HG03196 (cell line): Measurements from ENCODE around the gene MND1.
A peak's percentile ranks its signal among the peaks of the same experiment; 100 is the strongest.
"Not testable (repeated sequence)": the region's sequence is repeated elsewhere in the genome, so short reads cannot be mapped to it uniquely, and the experiment has no call there.

Source experiments
- ATAC-seq: cut with Tn5 transposase; IDR thresholded peaks from one replicate; pipeline ENCODE4 v1.9.1; 2021; ENCODE audit not compliant: unreplicated experiment

The MND1 gene

DNA sequence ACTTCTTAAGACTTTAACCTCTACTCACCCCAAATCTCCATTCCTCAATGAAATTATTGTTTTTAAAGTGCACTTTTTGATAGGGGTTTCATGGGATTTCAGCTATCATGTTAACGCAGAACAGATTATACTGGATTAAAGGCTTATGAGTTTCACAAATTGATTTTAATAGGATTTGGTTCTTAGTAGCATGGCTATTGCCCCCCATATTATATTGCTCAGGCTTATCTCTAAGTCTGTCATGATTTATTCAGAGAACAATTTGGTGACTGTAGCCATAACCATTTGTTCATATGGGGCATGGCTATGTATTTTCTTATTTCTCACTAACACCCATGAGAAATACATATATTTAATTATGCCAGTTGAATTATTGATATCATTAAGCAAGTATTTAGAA is 57.0 kb downstream of the MND1 start:
- no peak for ATAC-seq

DNA sequence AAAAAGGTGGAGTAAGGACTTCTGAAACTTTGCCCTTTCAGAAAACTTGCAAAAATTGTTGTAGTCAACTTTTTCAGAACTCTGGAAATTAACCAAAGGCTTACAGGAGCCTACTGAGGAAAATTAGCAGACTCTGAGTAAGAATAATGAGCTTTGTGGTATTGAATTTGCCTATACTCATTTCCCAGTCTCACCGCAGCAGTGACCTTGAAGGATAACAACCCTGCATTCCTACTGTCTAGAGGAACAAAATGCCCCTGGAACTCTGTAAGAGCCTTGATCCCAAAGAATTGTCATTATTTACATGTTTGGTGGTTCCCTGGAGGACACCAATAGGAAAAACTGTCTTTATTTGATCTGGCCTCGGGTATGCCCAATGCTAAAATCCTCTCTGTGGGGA is 57.9 kb downstream of the MND1 start:
- ATAC-seq = no peak

DNA sequence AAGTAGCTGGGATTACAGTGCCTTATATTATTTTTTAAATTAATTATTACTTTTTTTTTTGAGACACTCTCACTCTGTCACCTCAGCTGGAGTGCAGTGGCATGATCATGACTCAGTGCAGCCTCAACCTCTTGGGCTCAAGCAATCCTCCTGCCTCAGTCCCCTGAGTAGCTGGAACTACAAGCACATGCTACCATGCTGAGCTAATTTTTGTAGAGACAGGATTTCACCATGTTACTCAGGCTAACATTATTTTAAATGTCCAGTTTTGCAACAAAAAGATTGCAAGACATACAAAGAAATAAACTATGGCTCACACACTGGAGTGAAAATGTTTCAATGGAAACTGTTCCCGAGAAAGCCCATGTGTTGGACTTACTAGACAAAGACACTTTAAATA is 59.2 kb downstream of the MND1 start:
- no peak for ATAC-seq

DNA sequence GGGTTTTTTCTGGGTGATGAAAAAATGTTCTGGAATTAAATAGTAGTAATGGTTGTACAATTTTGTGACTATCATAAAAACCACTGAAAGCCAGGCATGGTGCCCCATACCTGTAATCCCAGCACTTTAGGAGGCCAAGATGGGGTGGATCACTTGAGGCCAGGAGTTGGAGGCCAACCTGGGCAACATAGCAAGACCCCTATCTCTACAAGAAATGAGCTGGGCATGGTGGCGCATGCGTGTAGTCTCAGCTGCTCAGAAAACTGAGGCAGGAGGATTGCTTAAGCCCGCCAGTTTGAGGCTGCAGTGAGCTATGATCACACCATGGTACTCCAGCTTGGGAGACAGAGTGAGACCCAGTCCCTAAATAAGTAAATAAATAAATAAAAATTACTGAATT is 63.4 kb downstream of the MND1 start:
- no peak for ATAC-seq

DNA sequence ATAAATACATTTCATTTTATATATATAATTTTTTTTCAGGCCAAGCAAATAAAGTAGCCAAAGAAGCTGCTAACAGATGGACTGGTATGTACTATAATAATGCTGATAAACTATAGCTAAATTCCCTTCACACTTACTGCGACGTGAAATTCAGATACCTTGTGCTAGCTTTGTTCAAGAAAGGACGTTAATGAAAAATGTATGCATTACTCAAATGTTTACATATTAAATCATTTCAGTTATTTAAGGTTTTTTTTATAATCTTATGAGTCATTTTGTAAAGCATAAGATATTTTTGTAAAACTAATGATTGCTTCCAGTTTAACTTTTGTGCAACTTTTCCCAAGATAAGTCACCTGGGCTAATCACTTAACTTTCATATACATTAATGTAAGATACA is 64.4 kb downstream of the MND1 start:
- no peak for ATAC-seq

DNA sequence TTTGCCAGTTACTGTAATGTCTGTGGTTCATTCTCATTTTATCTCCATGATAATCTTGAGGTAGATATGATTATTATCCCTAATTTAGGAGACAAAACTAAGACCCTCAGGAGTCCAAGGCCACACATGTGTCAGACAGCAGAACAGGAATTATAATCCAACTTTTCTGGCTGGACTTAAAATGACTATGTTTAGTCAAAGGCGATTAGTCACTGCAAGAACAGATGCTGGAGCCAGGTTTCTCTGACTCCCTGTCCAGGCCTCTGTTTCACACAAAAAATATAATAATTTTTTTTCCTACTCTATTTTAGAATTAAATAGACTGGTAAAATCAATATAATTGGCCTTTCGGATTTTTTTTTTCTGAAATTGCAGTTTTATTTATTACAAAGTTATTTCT is 64.9 kb downstream of the MND1 start:
- ATAC-seq = no peak

DNA sequence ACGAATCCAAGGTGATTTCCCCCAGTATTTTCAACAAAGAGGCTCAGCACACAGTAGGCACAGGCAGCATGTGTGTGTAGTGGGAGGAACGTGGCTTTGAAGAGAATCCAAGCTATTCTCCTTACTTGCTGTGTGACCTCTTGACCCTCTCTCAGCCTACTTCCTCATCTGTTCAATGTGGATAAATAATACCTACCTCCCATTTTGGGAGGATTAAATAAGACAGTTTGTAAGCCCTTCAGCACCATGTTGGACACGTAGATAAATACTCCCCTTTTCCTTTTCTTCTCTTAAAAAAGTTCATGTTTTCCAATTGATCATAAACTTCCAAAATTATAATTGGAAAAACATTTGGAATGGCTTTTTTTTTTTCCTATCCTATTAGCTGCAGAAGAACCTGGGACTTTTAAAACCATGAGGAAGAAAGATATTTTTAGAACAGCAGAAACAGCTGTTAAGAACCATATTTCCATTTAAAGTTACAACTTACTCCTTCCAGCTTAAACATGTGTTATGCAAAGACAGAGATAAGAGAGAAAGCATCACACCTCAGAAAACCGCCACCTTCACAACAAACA is 65.5 kb downstream of the MND1 start:
- ATAC-seq = no peak

DNA sequence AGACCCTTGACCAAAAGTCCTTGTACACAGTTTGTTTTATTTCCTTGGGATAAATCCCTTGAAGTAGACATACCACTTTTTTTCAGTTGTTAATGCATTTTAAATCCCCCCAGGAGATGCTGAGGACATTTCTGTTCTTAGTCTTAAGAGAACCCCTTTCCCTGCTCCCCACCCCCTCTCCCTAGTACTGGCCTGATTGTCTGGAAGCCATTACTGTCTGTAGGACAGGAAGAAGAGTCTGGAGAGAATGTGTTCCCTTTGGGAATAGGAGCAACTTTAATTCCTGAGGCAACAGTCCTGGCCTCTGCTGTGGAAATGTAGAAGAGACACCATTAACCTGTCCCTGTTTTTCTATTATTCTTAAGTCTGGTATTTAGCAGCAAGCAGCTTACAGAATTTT is 69.4 kb downstream of the MND1 start:
- no peak for ATAC-seq

DNA sequence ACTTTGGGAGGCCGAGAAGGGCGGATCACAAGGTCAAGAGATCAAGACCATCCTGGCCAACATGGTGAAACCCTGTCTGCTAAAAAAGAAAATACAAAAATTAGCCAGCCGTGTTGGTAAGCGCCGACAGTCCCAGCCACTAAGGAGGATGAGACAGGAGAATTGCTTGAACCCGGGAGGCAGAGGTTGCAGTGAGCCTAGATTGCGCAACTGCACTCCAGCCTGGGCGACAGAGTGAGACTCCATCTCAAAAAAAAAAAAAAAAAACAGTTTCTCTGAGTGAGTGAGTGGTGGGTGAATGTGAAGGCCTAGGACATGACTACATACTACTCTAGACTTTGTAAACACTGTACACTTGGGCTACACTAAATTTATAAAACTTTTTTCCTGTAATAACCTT is 72.0 kb downstream of the MND1 start:
- not testable (repeated sequence) for ATAC-seq

DNA sequence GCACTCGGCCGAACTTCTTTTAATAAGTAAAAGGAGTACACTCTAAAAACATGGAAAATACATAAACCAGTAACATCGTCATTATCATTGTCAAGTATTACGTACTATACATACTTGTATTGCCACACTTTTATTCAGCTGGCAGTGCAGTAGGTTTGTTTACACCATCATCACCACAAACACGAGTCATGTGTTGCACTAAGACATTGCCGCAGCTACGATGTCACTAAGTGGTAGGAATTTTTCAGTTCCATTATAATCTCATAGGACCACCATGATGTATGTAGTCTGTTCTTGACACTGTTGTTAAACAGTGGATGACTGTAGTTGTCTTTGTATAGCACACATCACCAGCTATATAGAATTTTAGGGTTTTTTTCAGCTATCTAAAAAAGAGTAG is 73.6 kb downstream of the MND1 start:
- no peak for ATAC-seq

DNA sequence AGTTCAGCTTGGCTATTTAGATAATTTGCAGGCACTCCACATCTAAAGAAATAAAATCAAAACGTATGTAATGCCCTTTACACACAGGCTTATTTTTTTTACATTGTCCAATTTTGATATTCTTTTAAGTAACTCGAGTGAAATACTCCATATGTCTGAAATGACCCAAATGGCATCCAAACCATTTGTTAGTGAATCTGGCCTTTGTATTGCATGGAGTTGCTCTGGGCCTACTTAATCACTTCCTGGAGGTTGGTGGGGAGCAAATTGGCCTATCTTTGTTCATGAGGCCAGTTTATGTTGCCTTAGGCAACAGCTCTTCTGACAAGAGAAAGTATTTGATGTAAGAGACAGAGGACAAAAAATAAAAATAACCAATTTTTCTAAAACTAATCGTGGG is 74.1 kb downstream of the MND1 start:
- ATAC-seq = no peak

DNA sequence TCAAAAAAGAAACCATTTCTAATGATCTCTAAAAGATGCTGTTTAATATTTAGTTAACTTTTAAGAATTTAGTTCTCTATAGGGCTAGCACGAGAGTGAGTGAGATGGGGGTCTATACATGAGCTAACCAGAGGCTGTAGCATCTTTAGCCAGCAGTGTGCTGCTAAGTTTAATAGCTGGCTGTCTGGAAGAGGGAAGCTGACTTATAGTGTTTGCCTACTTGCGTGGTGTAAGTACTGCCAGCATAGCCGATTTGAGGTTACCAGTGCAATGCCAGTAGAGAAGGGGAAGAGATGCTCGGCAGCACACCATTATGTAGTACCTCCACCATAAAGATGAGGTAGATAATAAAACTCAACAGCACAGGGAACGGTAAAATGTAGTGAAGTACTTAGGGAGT is 74.5 kb downstream of the MND1 start:
- ATAC-seq = no peak

DNA sequence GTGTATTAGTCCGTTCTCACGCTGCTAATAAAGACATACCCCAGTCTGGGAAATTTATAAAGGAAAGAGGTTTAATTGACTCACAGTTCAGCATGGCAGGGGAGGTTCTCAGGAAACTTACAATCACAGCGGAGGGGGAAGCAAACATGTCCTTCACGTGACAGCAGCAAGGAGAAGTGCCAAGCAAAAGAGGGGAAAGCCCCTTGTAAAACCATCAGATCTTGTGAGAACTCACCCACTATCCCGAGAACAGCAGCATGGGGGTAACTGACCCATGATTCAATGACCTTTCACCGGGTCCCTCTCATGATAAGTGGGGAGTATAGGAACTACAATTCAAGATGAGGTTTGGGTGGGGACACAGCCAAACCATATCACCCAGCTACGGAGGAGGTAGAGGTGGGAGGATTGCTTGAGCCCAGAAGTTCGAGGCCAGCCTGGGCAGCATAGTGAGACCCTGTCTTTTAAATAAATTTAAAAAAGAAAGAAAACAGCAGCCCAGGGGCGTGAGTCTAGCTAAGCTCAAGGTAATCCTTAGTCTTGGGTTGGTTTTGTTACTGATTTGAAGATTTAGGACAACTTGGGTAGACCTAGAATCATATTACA is 75.3 kb downstream of the MND1 start:
- no peak for ATAC-seq

DNA sequence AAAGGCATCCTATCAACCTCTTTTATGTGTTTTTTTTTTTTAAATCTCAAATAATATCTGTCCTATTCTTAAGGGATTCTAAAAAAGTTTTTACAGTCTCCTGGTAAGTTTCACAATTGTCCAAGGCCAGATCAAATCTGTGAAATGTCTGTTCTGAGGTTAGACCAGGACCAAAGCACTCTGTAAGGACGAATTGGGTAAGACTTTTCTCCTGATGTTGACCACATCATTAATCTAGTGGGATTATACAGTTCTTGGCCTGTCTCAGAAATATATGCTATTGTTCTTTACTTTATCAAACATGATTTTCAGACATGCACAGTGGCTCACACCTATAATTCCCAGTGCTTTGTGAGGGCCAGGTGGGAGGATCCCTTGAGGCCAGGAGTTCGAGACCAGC is 75.9 kb downstream of the MND1 start:
- ATAC-seq = no peak

DNA sequence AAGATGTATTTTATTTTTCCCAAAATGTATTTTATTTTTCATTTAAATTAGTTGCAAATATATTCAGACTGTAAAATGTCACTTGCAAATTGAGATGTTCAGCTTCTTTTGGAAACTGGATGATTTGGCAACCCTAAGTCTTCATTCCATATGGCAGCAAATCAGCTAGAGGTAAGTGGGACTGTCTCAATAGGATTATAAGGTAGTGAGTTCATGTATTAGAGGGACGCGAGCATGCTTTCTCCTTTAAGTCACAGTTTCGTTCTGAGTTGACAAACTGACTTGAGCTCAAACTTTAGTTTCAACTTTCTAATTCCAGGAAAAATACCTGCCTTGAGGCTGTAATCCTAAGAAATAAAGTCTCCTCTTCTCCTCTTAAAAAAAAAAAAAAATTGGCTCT is 77.5 kb downstream of the MND1 start:
- ATAC-seq = peak; percentile 66

DNA sequence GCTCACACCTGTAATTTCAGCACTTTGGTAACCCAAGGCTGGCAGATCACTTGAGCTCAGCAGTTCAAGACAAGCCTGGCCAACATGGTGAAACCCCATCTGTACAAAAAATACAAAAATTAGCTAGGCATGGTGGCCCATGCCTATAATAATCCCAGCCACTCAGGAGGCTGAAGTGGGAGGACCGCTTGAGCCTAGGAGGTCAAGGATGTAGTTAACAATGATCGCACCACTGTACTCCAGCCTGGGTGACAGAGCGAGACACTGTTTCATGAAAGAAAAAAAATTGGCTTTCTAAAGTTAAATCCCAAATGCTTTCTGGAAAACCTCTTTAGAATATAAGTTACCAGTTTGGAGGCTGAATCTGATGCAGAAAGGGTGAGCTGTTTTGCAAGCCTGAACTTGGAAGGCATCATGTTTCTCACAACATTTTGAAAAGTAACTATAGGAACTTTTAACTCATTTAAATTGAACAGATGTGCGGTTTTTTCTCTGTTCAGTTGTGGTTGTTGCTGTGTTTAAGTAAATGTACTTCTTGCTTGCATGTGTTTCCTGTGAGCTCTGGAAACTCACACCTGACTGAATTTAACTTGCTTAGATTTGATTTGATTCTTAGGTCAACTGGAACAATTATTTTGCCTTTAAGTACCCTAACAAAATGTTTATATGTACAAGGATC is 81.9 kb downstream of the MND1 start:
- ATAC-seq = peak; percentile 48

DNA sequence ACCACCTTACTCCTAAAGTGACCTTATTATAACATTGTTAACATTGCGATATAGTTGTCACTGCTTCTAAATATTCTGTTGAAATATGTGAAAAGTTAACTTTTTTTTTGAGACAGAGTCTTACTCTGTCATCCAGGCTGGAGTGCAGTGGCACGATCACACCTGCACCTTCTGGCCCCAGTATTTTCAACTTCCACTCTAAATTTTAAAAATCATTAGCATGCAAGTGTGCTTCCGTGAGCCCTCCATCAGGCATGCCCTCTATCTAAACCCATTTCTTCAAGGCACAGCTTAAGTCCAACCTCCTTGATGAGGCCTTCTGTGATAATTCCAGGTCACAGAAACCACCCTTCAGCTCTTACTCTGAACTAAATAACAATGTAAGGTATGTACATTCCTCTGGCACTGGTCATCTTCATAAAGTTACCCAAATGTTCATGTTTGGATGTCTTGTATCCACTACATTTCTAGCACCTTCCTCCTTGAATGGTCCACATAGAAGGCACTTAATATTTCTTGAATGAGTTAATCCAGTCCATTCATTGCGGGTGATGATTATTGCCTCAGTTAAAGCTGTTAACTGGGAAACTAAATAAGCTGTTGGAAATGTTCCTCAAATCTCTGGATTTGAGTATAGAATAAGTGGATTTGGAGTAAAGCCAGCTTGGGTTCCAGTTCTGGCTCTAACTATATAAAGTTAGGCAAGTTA is 83.0 kb downstream of the MND1 start:
- no peak for ATAC-seq

DNA sequence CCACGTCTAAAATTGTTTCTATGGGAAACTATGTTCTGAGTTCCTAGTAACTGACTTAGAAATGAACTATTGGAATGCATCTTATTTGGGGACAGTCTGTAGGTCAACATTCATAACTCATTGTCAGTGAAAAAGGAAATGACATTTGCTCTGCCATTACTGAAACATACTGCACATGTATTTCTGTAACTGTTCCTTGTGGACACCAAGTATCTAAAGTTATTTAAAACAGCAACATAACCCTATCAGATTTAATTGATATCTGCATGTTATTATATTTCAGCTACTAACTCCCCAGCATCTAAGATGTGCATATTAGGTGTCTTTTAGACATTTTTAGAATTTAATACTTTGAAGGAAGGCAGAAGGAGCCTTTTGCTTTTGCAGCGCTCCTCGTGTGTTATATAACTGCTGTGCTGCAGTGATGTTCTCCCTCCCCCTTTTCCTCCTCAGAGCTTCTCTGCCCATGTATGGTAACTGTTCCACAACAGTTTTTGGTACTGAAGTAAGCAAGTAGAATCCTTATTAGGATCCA is 84.5 kb downstream of the MND1 start:
- ATAC-seq = no peak

DNA sequence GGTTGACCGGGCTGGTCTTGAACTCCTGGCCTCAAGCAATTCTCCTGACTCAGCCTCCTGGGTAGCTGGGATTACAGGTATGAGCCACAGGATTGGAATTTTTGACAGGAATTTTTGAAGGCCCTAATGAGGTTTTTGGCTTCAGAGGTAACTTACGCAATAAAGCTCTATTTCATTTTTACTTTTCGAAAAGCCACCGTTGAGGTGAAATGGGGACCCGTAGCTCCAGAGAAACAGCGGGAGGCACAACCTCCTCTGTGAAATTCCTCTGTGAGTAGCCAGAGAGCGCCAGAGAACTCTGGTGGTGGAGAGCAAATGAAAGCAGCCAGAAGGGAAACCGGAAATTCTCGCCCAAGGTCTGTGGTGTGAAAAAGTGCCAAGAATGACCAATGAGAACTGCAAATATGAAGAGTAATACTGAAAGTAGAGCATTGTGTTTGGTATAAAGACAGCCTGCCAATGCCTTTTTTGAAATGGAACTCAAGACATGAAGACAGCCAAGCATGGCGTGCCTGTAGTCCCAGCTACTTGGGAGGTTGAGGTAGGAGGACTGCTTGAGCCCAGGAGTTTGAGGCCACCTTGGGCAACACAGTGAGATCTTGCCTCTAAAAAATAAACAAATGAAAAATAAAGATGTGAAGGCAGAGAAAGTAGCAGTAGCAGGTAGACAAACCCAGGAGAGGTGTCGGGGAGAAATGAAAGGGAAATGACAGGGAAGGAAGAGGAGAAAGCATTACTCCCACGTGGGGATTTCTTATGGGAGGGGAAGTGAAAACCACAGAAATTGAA is 88.7 kb downstream of the MND1 start:
- ATAC-seq = peak; percentile 92

DNA sequence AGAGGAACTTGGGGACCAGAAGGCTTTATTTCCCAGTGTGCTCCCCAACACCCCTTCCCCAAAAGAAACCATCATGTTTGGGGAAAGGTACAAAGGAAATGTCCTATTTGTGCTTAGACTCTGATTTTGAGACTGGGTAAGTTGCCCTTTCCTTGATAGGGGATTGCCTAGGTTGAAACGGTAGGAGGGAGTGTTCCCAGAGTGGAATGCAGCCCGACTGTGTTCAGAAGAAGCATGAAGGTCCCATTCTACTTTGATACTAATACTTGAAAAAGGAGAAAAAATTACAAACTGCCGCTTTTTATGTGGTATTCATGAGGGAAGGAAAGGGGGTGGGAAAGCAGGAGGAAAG is 89.2 kb downstream of the MND1 start:
- ATAC-seq = peak; percentile 11

DNA sequence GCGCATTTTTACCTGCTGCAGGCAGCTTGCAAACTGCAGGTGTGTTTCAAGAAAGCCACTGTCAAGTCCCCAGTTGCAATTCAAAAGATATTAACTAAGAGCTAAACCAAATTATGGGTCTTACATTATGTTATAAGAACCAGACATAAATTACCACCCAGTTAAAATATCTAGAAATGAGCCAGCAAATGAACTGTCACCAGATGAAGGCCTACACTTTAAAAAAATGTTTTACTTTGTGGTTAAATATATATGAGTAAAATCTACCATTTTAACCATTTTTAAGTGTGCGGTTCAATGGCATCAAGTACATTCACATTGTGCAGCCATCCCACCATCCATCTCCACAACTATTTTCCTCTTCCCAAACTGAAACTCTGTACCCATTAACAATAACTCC is 89.7 kb downstream of the MND1 start:
- no peak for ATAC-seq
